ENCODE measurements around the gene TMEM131.

TMEM131 gene

GRCh38 chr2:97953853-97954252 is 41.9 kb downstream of the TMEM131 start:
- TF ChIP-seq CTCF (IDR thresholded peaks at IDR 0.05; ENCODE audit: insufficient read depth, missing control alignments) = no peak
- FAIRE-seq = no peak

GRCh38 chr2:97952357-97952756 is 43.4 kb downstream of the TMEM131 start:
- no peak for FAIRE-seq

More at GRCh38 chr2:97953853-97954252, 41.9 kb downstream of the TMEM131 start:
- no peak for DNase-seq (ENCODE audit: insufficient read length, low spot score)

GRCh38 chr2:97951155-97951680 is 44.5 kb downstream of the TMEM131 start:
- no peak for TF ChIP-seq CTCF (IDR thresholded peaks at IDR 0.05; ENCODE audit: insufficient read depth, missing control alignments)
- FAIRE-seq (no peak), DNase-seq (ENCODE audit: insufficient read length, low spot score) (no peak)

More at GRCh38 chr2:97952357-97952756, 43.4 kb downstream of the TMEM131 start:
- no peak for TF ChIP-seq CTCF (IDR thresholded peaks at IDR 0.05; ENCODE audit: insufficient read depth, missing control alignments)
- no peak for DNase-seq (ENCODE audit: insufficient read length, low spot score)

- no peak for TF ChIP-seq CTCF (IDR thresholded peaks at IDR 0.05; ENCODE audit: insufficient read depth, missing control alignments)
- FAIRE-seq (no peak), DNase-seq (ENCODE audit: insufficient read length, low spot score) (no peak)
These were observed 45.2 kb downstream of the TMEM131 start for GRCh38 chr2:97950329-97951154.

GRCh38 chr2:97948926-97949325 is 46.8 kb downstream of the TMEM131 start:
- TF ChIP-seq CTCF (IDR thresholded peaks at IDR 0.05; ENCODE audit: insufficient read depth, missing control alignments) = no peak
- DNase-seq (ENCODE audit: insufficient read length, low spot score) (no peak), FAIRE-seq (peak; percentile 11)

GRCh38 chr2:97945791-97946190 is 50.0 kb downstream of the TMEM131 start:
- FAIRE-seq (peak; percentile 66), DNase-seq (ENCODE audit: insufficient read length, low spot score) (no peak)
- no peak for TF ChIP-seq CTCF (IDR thresholded peaks at IDR 0.05; ENCODE audit: insufficient read depth, missing control alignments)

- DNase-seq (ENCODE audit: insufficient read length, low spot score) (no peak), FAIRE-seq (no peak)
- no peak for TF ChIP-seq CTCF (IDR thresholded peaks at IDR 0.05; ENCODE audit: insufficient read depth, missing control alignments)
These were observed 58.9 kb downstream of the TMEM131 start for GRCh38 chr2:97936881-97937280.

All from D721Med (cell line).